ENCODE results near the gene PAWR. TPM values are rescaled to one million over a fixed set of nuclear protein-coding genes. Genes with fewer than 3 reads are reported as not detected.
A peak's percentile ranks its signal among the peaks of the same experiment; 100 is the strongest.

The PAWR gene
- total and polyA plus RNA-seq, 2 of the 13 experiments (the other 11 are each of a cell fraction or from before 2014, with no cell fraction given): 29.1 to 36.1 TPM

DNA sequence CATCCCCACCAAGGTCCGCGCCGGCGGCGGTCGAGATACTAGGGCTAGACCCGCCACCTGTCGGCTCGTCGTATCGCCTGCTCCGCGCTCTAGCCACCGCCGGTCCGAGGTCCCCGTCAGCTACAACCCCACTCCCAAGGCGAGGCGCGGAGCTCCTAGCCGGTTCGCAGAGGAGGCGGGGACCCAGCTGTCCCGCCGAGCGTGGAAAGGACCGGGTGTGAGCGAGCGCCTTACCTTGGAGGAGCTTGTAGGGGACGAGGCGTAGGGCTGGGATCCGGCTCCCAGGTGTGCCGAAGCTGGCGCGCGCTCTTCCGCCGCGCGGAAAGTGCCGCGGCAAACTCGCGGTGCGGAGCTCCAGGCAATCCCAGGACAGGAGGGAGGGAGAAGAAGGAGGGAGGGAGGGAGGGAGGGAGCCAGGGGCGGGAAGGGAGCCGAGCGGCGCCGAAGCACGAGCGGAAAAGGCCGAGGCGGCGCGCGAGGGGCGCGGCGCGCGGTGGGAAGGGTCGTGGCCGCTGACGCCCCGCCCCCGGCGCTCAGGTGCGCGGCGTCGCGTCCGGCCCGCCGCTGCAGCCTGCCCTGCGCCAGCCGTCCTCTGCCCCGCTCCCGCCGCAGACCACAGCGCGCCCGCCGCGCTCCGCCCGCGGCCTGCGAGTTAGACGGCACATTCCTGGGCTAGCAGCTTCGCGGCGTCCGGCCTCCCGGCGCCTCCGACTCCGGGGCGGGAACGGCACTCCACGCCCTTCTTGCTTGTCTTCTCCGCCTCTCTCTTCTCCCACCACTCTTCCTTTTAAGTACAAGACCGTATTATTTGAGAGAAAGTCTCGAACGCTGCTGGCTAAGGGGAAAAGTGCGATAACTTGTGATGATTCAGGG, at the start of gene PAWR (continued):
- no peak for TF ChIP-seq ZNF775 (CRISPR knock-in tag; IDR thresholded peaks at IDR 0.05; ENCODE audit: borderline replicate concordance)
- no peak for TF ChIP-seq ZNF460 (CRISPR knock-in tag; IDR thresholded peaks at IDR 0.05; ENCODE audit: borderline replicate concordance)
- TF ChIP-seq, protein P1, sequence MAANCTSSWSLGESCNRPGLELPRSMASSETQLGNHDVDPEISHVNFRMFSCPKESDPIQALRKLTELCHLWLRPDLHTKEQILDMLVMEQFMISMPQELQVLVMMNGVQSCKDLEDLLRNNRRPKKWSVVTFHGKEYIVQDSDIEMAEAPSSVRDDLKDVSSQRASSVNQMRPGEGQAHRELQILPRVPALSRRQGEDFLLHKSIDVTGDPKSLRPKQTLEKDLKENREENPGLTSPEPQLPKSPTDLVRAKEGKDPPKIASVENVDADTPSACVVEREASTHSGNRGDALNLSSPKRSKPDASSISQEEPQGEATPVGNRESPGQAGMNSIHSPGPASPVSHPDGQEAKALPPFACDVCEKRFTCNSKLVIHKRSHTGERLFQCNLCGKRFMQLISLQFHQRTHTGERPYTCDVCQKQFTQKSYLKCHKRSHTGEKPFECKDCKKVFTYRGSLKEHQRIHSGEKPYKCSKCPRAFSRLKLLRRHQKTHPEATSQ (CRISPR knock-in tag; IDR thresholded peaks at IDR 0.05; ENCODE audit: borderline replicate concordance): peak; percentile 86; the same call in 1 of the 2 replicates
- peak; percentile 84 for TF ChIP-seq TEAD3 (CRISPR knock-in tag; optimal IDR thresholded peaks at IDR 0.05; ENCODE audit: borderline replicate concordance)
- no peak for TF ChIP-seq ZFP36 (IDR thresholded peaks at IDR 0.05; ENCODE audit: borderline replicate concordance, low read depth, low read length, partially characterized antibody)
- TF ChIP-seq, protein P2, sequence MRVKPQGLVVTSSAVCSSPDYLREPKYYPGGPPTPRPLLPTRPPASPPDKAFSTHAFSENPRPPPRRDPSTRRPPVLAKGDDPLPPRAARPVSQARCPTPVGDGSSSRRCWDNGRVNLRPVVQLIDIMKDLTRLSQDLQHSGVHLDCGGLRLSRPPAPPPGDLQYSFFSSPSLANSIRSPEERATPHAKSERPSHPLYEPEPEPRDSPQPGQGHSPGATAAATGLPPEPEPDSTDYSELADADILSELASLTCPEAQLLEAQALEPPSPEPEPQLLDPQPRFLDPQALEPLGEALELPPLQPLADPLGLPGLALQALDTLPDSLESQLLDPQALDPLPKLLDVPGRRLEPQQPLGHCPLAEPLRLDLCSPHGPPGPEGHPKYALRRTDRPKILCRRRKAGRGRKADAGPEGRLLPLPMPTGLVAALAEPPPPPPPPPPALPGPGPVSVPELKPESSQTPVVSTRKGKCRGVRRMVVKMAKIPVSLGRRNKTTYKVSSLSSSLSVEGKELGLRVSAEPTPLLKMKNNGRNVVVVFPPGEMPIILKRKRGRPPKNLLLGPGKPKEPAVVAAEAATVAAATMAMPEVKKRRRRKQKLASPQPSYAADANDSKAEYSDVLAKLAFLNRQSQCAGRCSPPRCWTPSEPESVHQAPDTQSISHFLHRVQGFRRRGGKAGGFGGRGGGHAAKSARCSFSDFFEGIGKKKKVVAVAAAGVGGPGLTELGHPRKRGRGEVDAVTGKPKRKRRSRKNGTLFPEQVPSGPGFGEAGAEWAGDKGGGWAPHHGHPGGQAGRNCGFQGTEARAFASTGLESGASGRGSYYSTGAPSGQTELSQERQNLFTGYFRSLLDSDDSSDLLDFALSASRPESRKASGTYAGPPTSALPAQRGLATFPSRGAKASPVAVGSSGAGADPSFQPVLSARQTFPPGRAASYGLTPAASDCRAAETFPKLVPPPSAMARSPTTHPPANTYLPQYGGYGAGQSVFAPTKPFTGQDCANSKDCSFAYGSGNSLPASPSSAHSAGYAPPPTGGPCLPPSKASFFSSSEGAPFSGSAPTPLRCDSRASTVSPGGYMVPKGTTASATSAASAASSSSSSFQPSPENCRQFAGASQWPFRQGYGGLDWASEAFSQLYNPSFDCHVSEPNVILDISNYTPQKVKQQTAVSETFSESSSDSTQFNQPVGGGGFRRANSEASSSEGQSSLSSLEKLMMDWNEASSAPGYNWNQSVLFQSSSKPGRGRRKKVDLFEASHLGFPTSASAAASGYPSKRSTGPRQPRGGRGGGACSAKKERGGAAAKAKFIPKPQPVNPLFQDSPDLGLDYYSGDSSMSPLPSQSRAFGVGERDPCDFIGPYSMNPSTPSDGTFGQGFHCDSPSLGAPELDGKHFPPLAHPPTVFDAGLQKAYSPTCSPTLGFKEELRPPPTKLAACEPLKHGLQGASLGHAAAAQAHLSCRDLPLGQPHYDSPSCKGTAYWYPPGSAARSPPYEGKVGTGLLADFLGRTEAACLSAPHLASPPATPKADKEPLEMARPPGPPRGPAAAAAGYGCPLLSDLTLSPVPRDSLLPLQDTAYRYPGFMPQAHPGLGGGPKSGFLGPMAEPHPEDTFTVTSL (CRISPR knock-in tag; IDR thresholded peaks at IDR 0.05; ENCODE audit: borderline replicate concordance): peak; percentile 56
- 0 out of 2 replicates have a peak, but pooled peaks have one; percentile 35 for TF ChIP-seq FOXK1 (CRISPR knock-in tag; IDR thresholded peaks at IDR 0.05; ENCODE audit: borderline replicate concordance, low read depth)
- TF ChIP-seq NONO (IDR thresholded peaks at IDR 0.05): no peak
- TF ChIP-seq NONO (CRISPR knock-in tag; conservative IDR thresholded peaks at IDR 0.05): peak; percentile 63
- no peak for TF ChIP-seq TBX3 (IDR thresholded peaks at IDR 0.05; ENCODE audit: borderline replicate concordance)
- TF ChIP-seq, protein P3, sequence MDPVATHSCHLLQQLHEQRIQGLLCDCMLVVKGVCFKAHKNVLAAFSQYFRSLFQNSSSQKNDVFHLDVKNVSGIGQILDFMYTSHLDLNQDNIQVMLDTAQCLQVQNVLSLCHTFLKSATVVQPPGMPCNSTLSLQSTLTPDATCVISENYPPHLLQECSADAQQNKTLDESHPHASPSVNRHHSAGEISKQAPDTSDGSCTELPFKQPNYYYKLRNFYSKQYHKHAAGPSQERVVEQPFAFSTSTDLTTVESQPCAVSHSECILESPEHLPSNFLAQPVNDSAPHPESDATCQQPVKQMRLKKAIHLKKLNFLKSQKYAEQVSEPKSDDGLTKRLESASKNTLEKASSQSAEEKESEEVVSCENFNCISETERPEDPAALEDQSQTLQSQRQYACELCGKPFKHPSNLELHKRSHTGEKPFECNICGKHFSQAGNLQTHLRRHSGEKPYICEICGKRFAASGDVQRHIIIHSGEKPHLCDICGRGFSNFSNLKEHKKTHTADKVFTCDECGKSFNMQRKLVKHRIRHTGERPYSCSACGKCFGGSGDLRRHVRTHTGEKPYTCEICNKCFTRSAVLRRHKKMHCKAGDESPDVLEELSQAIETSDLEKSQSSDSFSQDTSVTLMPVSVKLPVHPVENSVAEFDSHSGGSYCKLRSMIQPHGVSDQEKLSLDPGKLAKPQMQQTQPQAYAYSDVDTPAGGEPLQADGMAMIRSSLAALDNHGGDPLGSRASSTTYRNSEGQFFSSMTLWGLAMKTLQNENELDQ (CRISPR knock-in tag; IDR thresholded peaks at IDR 0.05; ENCODE audit: borderline replicate concordance): no peak
- TF ChIP-seq, protein P4, sequence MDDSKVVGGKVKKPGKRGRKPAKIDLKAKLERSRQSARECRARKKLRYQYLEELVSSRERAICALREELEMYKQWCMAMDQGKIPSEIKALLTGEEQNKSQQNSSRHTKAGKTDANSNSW (CRISPR knock-in tag; IDR thresholded peaks at IDR 0.05; ENCODE audit: borderline replicate concordance): no peak
- no peak for TF ChIP-seq NR2F1 (CRISPR knock-in tag; IDR thresholded peaks at IDR 0.05)
- TF ChIP-seq EHMT2 (IDR thresholded peaks at IDR 0.05; ENCODE audit: borderline replicate concordance, low read depth, low read length): no peak
- TF ChIP-seq, protein P5, sequence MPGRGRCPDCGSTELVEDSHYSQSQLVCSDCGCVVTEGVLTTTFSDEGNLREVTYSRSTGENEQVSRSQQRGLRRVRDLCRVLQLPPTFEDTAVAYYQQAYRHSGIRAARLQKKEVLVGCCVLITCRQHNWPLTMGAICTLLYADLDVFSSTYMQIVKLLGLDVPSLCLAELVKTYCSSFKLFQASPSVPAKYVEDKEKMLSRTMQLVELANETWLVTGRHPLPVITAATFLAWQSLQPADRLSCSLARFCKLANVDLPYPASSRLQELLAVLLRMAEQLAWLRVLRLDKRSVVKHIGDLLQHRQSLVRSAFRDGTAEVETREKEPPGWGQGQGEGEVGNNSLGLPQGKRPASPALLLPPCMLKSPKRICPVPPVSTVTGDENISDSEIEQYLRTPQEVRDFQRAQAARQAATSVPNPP (CRISPR knock-in tag; IDR thresholded peaks at IDR 0.05): 0 out of 2 replicates have a peak, but pooled peaks have one; percentile 62
